SK-N-SH (cell line): ENCODE results near the gene IMPG2. TPM values are rescaled to one million over a fixed set of nuclear protein-coding genes. Genes with fewer than 3 reads are reported as not detected.

Source experiments
- CTCF ChIA-PET: fragments of 300-600, 350-600 bp; formaldehyde crosslinking; extraction: SDS; loops from one replicate; lab custom pipeline; 2021; lab: Yijun Ruan, JAX
- POLR2A ChIA-PET: fragments of 350-600 bp; sonication (Branson Sonifier 250); formaldehyde crosslinking; extraction: SDS; loops from one replicate; lab custom pipeline; 2020; ENCODE audit warnings: antibody characterized with exemption, inconsistent platforms; lab: Yijun Ruan, JAX
- DNase-seq: peaks from one replicate; pipeline ENCODE4 v3.0.0; 2012
- H2AFZ ChIP-seq: fragments of 200-600 bp; sonication (generic); 2 replicates; pipeline ENCODE4 v1.8.1; 2016; ENCODE audit warnings: antibody characterized with exemption, mild to moderate bottlenecking, low read depth
- H3F3A ChIP-seq: fragments of 200-600 bp; sonication (generic); replicated peaks from 2 replicates; pipeline ENCODE3; 2016; ENCODE audit warnings: antibody characterized with exemption, mild to moderate bottlenecking; ENCODE audit not compliant: insufficient read depth
- H3K27ac ChIP-seq, 2 experiments: fragments of 200-500 bp in 1 of 2; fragments of 200-600 bp in 1 of 2; sonication (Bioruptor generic) in 1 of 2; sonication (generic), shearing (Covaris generic) in 1 of 2; 2 replicates each; pipeline versions ENCODE4 v1.5.1 to v1.6.1; 2014 to 2016; ENCODE audit warnings: low read depth in 2 of 2, inconsistent platforms in 1 of 2, low read length in 1 of 2, mild to moderate bottlenecking in 1 of 2, mixed read lengths in 1 of 2
- H3K27me3 ChIP-seq: fragments of 200-600 bp; sonication (generic), shearing (Covaris generic); 2 replicates; pipeline ENCODE4 v1.6.1; 2016; ENCODE audit warnings: mixed run types; ENCODE audit not compliant: insufficient read depth
- H3K36me3 ChIP-seq, 2 experiments: fragments of 200-500 bp in 1 of 2; fragments of 200-600 bp in 1 of 2; sonication (Bioruptor generic) in 1 of 2; sonication (generic) in 1 of 2; replicated peaks in 1 of 2; 2 replicates each; pipeline versions ENCODE3 to v1.5.1; 2014 to 2016; ENCODE audit warnings: low read length in 1 of 2, mild to moderate bottlenecking in 1 of 2; ENCODE audit not compliant: insufficient read depth in 2 of 2, control insufficient read depth in 1 of 2
- H3K4me1 ChIP-seq, 2 experiments: fragments of 200-500 bp in 1 of 2; fragments of 200-600 bp in 1 of 2; sonication (Bioruptor generic) in 1 of 2; sonication (generic), shearing (Covaris generic) in 1 of 2; 2 replicates each; pipeline versions ENCODE4 v1.5.1 to v1.6.1; 2014 to 2016; ENCODE audit warnings: low read depth in 1 of 2, low read length in 1 of 2, mixed run types in 1 of 2; ENCODE audit not compliant: insufficient read depth in 2 of 2, control insufficient read depth in 1 of 2
- H3K4me2 ChIP-seq: fragments of 200-600 bp; sonication (generic), shearing (Covaris generic); 2 replicates; pipeline ENCODE4 v1.6.1; 2017; ENCODE audit warnings: mixed run types
- H3K4me3 ChIP-seq, 2 experiments: fragments of 200-500 bp in 1 of 2; fragments of 200-600 bp in 1 of 2; sonication (Bioruptor generic) in 1 of 2; sonication (generic), shearing (Covaris generic) in 1 of 2; 2 replicates each; pipeline versions ENCODE4 v1.5.1 to v1.8.1; 2014 to 2016; ENCODE audit warnings: low read depth in 2 of 2, inconsistent platforms in 1 of 2, low read length in 1 of 2, mild to moderate bottlenecking in 1 of 2, mixed read lengths in 1 of 2, moderate library complexity in 1 of 2
- H3K79me2 ChIP-seq: fragments of 200-600 bp; sonication (generic); 2 replicates; pipeline ENCODE4 v1.8.1; 2017; ENCODE audit warnings: mild to moderate bottlenecking; ENCODE audit not compliant: insufficient read depth
- H3K9ac ChIP-seq: fragments of 200-600 bp; sonication (generic); 2 replicates; pipeline ENCODE4 v1.6.1; 2017; ENCODE audit warnings: mixed run types
- H3K9me2 ChIP-seq: fragments of 200-600 bp; sonication (generic); 2 replicates; pipeline ENCODE4 v1.6.1; 2017; ENCODE audit warnings: mixed run types
- H3K9me3 ChIP-seq: fragments of 200-600 bp; sonication (generic); 2 replicates; pipeline ENCODE4 v1.6.1; 2017; ENCODE audit warnings: mixed run types, mild to moderate bottlenecking, moderate library complexity
- H4K20me1 ChIP-seq: fragments of 200-600 bp; sonication (generic); 2 replicates; pipeline ENCODE4 v1.6.1; 2017; ENCODE audit warnings: mild to moderate bottlenecking, mixed run types; ENCODE audit not compliant: insufficient read depth
- ELF1 ChIP-seq: IDR thresholded peaks from 2 replicates; pipeline ENCODE4 v1.4.0; 2012
- EP300 ChIP-seq, 2 experiments: IDR thresholded peaks; 2 replicates each; pipeline versions ENCODE4 v1.4.0 to v1.6.1; 2012; ENCODE audit warnings: borderline replicate concordance in 1 of 2, low read depth in 1 of 2, low read length in 1 of 2
- EZH2phosphoT487 ChIP-seq: fragments of 200-600 bp; sonication (generic); IDR thresholded peaks from 2 replicates; pipeline ENCODE4 v1.6.1; 2017; ENCODE audit warnings: low read depth, mixed run types, mild to moderate bottlenecking, antibody characterized with exemption, moderate library complexity, borderline replicate concordance
- GATA2 ChIP-seq: sonication (generic); formaldehyde crosslinking; IDR thresholded peaks from 2 replicates; pipeline ENCODE4 v1.5.0; 2020; ENCODE audit warnings: mild to moderate bottlenecking, missing genetic modification reagents
- JUND ChIP-seq: IDR thresholded peaks from 2 replicates; pipeline ENCODE4 v1.4.0; 2012
- MAX ChIP-seq: IDR thresholded peaks from 2 replicates; pipeline ENCODE4 v1.4.0; 2012; ENCODE audit warnings: low read depth
- MEF2A ChIP-seq: IDR thresholded peaks from 2 replicates; pipeline ENCODE4 v1.4.0; 2012; ENCODE audit warnings: low read depth, borderline replicate concordance
- NFIC ChIP-seq: IDR thresholded peaks from 2 replicates; pipeline ENCODE4 v1.4.0; 2012; ENCODE audit warnings: borderline replicate concordance
- POLR2AphosphoS5 ChIP-seq: IDR thresholded peaks from 2 replicates; pipeline ENCODE4 v1.6.1; 2012; ENCODE audit warnings: low read depth, low read length
- RAD21 ChIP-seq: IDR thresholded peaks from 2 replicates; pipeline ENCODE4 v1.6.1; 2012; ENCODE audit warnings: mild to moderate bottlenecking, low read length
- RFX5 ChIP-seq: IDR thresholded peaks from 2 replicates; pipeline ENCODE4 v1.6.1; 2012; ENCODE audit warnings: mild to moderate bottlenecking, improper control_type of control experiment, low read length
- RXRA ChIP-seq: IDR thresholded peaks from 2 replicates; pipeline ENCODE4 v1.4.0; 2012; ENCODE audit warnings: low read depth, mild to moderate bottlenecking, borderline replicate concordance
- SIN3A ChIP-seq: IDR thresholded peaks from 2 replicates; pipeline ENCODE4 v1.6.1; 2012; ENCODE audit warnings: low read depth, mild to moderate bottlenecking, low read length, moderate library complexity, borderline replicate concordance
- SMC3 ChIP-seq: IDR thresholded peaks from 2 replicates; pipeline ENCODE4 v1.6.1; 2012; ENCODE audit warnings: low read depth, low read length, improper control_type of control experiment
- TAF1 ChIP-seq: IDR thresholded peaks from 2 replicates; pipeline ENCODE4 v1.6.1; 2012; ENCODE audit warnings: low read depth, mild to moderate bottlenecking, low read length, moderate library complexity, borderline replicate concordance
- USF1 ChIP-seq: IDR thresholded peaks from 2 replicates; pipeline ENCODE4 v1.4.0; 2012; ENCODE audit warnings: low read depth, borderline replicate concordance
- YY1 ChIP-seq: IDR thresholded peaks from 2 replicates; pipeline ENCODE4 v1.4.0; 2012; ENCODE audit warnings: low read depth, mild to moderate bottlenecking
- WGBS: methylation state at CpG from one replicate; pipeline ENCODE4 v1.1.6; 2017; ENCODE audit warnings: low lambda C conversion rate; 5-methylcytosine and 5-hydroxymethylcytosine counted together
- polyA plus RNA-seq, 3 experiments: library from polyadenylated mRNA; depleted of rRNA; stranded (reverse); fragments of >200 nt; gene quantifications; 2 replicates each; pipeline ENCODE4 v1.2.3, GENCODE V29; 2012
- TF ChIP-seq, protein P1 (sequence below): IDR thresholded peaks from 2 replicates; pipeline ENCODE4 v1.4.0; 2012; ENCODE audit warnings: low read depth, borderline replicate concordance
- TF ChIP-seq, protein P2 (sequence below): fragments of 200-600 bp; sonication (generic); IDR thresholded peaks from 2 replicates; pipeline ENCODE4 v1.6.1; 2017; ENCODE audit warnings: antibody characterized with exemption, mild to moderate bottlenecking, moderate library complexity

The IMPG2 gene
- polyA plus RNA-seq, 1 of the 3 experiments (the other 2 are of a cell fraction): 0.03 TPM

- peak overlapping the region in 1 of 2 experiments; percentile 34; a peak in 2 of 4 replicates for H3K27ac ChIP-seq
- no peaks in the 10 kb centered on the region for H3K9me2 ChIP-seq
- no peaks in the 10 kb centered on the region for H4K20me1 ChIP-seq
- POLR2A ChIA-PET: interaction anchor here (0.6 kb wide), 1 partner anchor 702 kb away, joined by 3 read pairs; the partner anchor contains the start of gene TMEM45A
- DNase-seq: no peak
- 59% methylated on average over 3 of the region's 3 CpGs for WGBS
- H3F3A ChIP-seq: no peaks in the 10 kb centered on the region
- no peaks in the 10 kb centered on the region for H3K36me3 ChIP-seq
- H3K4me2 ChIP-seq: no peak overlapping the region
- TF ChIP-seq RFX5: no peak
- no peak for TF ChIP-seq NFIC
- no peak for TF ChIP-seq SIN3A
- TF ChIP-seq MEF2A: no peak
- no peak for TF ChIP-seq USF1
- TF ChIP-seq GATA2 (CRISPR knock-in tag): no peak
- no peak for TF ChIP-seq EP300 (IDR thresholded peaks at IDR 0.05; ENCODE audit: borderline replicate concordance in 1 of 2, low read depth in 1 of 2, low read length in 1 of 2)
- no peak for TF ChIP-seq POLR2AphosphoS5
- TF ChIP-seq, protein P1, sequence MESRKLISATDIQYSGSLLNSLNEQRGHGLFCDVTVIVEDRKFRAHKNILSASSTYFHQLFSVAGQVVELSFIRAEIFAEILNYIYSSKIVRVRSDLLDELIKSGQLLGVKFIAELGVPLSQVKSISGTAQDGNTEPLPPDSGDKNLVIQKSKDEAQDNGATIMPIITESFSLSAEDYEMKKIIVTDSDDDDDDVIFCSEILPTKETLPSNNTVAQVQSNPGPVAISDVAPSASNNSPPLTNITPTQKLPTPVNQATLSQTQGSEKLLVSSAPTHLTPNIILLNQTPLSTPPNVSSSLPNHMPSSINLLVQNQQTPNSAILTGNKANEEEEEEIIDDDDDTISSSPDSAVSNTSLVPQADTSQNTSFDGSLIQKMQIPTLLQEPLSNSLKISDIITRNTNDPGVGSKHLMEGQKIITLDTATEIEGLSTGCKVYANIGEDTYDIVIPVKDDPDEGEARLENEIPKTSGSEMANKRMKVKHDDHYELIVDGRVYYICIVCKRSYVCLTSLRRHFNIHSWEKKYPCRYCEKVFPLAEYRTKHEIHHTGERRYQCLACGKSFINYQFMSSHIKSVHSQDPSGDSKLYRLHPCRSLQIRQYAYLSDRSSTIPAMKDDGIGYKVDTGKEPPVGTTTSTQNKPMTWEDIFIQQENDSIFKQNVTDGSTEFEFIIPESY: no peak
- TF ChIP-seq RXRA: no peak; the same call in 1 of the 2 replicates
- TF ChIP-seq TAF1: no peak
- no peak for TF ChIP-seq RAD21
- no peak for TF ChIP-seq MAX
- TF ChIP-seq JUND: no peak
- TF ChIP-seq EZH2phosphoT487: no peak
- no peak for TF ChIP-seq ELF1
- TF ChIP-seq YY1: no peak
- TF ChIP-seq, protein P2, sequence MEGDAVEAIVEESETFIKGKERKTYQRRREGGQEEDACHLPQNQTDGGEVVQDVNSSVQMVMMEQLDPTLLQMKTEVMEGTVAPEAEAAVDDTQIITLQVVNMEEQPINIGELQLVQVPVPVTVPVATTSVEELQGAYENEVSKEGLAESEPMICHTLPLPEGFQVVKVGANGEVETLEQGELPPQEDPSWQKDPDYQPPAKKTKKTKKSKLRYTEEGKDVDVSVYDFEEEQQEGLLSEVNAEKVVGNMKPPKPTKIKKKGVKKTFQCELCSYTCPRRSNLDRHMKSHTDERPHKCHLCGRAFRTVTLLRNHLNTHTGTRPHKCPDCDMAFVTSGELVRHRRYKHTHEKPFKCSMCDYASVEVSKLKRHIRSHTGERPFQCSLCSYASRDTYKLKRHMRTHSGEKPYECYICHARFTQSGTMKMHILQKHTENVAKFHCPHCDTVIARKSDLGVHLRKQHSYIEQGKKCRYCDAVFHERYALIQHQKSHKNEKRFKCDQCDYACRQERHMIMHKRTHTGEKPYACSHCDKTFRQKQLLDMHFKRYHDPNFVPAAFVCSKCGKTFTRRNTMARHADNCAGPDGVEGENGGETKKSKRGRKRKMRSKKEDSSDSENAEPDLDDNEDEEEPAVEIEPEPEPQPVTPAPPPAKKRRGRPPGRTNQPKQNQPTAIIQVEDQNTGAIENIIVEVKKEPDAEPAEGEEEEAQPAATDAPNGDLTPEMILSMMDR: no peak
- TF ChIP-seq SMC3: no peak
- TF ChIP-seq, all 33 proteins: peak for 0
- no peak overlapping the region for H2AFZ ChIP-seq
- no peaks in the 10 kb centered on the region for H3K79me2 ChIP-seq
- no peak overlapping the region for H3K4me3 ChIP-seq
- no peaks in the 10 kb centered on the region for H3K27me3 ChIP-seq
- peaks cover 0 to 7% of the 10 kb centered on the region in 2 experiments; a peak in 1 of 4 replicates for H3K4me1 ChIP-seq
- H3K9me3 ChIP-seq: no peaks in the 10 kb centered on the region
- H3K9ac ChIP-seq: no peak overlapping the region
- CTCF ChIA-PET: interaction anchor here (0.6 kb wide), 1 partner anchor 313 kb away, joined by 3 read pairs; no protein-coding TSS in a partner anchor
These were observed 126.0 kb downstream of the IMPG2 start for GRCh38 chr3:101194392-101194791.
